ENCODE measurements around the gene IFNB1. TPM values are rescaled to one million over a fixed set of nuclear protein-coding genes. Genes with fewer than 3 reads are reported as not detected.

Gene IFNB1
- total RNA-seq, 2 donors from 2014 or later: not detected

Other genes with a start within 250 kb of the IFNB1 start
- 1 to 10 TPM; 1.6 to 2.1 TPM for gene HACD4, start 46.3 kb downstream of the IFNB1 start, total RNA-seq
- gene IFNW1, start 63.9 kb upstream of the IFNB1 start, total RNA-seq: not detected
- not detected for gene IFNA21, start 88.7 kb upstream of the IFNB1 start, total RNA-seq
- not detected for gene IFNA4, start 109.6 kb upstream of the IFNB1 start, total RNA-seq
- not detected for gene IFNA7, start 124.3 kb upstream of the IFNB1 start, total RNA-seq
- not detected for gene IFNA10, start 129.2 kb upstream of the IFNB1 start, total RNA-seq
- not detected for gene IFNA16, start 139.4 kb upstream of the IFNB1 start, total RNA-seq
- gene IFNA17, start 150.3 kb upstream of the IFNB1 start, total RNA-seq: not detected
- gene IFNA14, start 162.1 kb upstream of the IFNB1 start, total RNA-seq: not detected
- gene IFNA5, start 227.4 kb upstream of the IFNB1 start, total RNA-seq: not detected